Measurements from ENCODE around the gene ELN.

The ELN gene

DNA sequence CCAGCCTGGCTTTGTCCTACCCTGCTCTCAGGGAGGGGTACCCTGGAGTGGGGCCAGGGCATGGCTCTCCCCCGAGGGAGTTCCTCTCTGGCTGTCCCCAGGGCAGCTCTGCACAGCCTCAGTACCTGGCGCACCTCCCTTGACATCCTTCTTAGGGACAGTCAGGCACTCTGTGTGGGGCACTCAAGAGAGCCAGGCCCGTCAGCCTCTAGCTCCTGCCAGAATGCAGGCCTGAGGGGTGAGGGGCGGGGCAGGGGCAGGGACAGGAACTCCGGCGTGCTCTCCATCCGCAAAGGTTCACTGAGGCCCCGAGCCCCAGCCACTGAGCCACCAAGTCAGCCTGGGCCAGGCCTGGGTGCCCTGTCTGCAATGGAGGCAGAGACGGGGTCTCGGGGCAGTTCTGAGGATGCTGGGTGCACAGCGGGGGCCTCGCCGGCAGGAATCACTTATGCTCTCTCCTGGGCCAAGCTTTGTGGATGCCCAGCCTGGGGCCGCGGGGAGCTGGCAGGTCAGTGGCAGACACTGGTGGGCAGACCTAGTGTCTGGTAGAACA, 65.8 kb downstream of the ELN start:
- no peak for DNase-seq (ENCODE audit: low read depth)

DNA sequence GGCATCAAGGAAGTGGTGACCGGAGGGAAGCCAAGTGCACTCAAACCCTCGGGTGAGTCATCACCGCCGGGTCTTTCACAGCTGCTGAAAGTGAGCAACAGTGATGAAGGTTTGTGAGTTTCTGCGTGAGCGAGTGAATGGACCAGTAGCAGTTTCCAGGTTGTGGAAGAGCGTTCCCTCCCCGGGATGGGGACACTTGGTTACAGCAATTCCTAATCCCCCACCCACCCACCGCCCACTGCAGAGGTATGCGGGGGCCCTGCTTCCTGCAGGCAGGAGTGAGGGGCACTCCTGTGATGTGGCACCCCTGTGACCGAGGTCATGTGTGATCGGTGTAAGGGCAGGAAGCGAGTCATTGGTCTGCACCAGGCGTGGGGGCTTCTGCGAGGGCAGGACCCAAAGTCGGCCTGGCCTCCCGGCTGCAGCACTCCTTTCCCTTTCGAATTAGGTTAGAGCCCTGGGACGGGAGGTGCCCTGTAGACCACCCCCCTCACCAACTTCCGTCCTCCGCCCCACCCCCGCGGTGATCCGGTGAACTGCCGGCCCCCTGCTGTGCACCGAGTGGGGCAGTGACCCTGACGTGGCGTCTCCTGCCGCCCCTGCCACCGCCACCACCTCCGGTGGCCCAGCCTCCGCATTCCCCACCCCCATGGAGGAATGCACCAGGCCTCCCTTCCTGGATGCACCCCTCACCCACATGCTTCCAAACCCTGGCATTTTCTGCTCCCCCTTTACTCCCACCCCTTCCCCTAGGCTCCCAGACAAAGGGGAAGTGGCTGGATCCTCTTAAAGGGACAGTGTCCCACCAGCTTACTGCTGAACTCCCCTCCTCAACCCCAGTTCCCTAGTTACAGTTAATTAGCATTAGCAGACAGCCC, 66.5 kb downstream of the ELN start:
- DNase-seq (ENCODE audit: low read depth), result peak; percentile 68

DNA sequence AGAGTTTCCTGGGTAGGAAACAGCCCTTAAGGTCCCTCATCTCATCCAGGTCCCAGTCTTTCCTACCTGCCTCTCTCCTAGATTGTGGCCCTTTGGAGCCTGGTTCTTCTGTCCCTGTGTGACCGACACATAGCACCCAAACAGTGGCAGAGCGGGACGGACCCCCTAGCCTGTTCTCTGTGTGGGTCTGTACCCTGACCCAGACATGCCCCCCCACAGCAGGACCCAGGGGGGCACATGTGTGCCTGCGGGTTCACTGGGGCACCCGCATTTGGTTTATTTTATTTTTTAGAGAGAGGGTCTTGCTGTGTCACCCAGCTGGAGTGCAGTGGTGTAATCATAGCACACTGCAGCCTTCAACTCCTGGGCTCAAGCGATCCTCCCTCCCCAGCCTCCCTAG, 67.2 kb downstream of the ELN start:
- DNase-seq (ENCODE audit: low read depth), result no peak

DNA sequence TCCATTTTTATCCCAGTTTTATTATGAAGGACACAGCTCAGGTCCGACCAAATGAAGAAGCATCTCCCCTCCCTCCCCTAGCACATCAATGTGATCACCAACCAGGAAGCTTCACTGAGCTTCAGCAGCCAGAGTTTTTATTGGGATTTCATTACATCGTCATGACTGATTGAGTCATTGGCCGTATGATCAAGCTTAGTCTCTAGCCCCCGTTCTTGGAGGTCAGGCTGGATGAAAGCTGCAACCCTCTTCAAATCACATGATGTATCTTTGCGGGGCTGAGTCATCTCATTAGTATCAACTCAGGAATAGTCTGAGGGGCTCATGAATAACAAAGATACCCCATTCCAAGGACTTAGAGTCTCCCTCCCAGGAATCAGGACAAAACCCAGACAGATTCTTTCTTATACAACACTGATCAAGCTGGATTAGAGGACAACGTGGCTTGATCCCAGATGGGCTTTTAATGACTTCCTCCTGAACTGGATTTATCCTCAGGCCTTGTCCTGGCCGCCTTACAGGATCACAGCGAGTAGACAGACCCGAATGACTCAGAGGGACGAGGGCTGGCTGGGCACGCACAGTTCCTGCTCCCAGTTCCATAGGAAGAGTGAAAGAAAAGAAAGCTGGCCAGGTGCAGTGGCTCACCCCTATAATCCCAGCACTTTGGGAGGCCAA, 70.1 kb downstream of the ELN start:
- DNase-seq (ENCODE audit: low read depth), result no peak

DNA sequence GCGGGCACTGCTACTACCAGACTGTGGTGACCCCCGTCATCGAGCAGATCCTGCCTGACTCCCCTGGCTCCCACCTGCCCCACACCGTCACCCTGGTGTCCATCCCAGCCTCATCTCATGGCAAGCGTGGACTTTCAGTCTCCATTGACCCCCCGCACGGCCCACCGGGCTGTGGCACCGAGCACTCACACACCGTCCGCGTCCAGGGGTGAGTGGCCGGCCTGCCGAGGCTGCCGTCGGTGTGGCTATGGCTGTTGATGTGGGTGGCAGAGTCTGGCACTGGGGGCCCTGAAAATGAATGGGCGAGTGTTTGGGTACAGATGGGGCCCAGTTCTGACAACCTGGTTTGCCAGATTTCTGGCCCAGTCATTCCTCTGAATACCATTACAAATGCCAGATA, 71.1 kb downstream of the ELN start:
- no peak for DNase-seq (ENCODE audit: low read depth)

DNA sequence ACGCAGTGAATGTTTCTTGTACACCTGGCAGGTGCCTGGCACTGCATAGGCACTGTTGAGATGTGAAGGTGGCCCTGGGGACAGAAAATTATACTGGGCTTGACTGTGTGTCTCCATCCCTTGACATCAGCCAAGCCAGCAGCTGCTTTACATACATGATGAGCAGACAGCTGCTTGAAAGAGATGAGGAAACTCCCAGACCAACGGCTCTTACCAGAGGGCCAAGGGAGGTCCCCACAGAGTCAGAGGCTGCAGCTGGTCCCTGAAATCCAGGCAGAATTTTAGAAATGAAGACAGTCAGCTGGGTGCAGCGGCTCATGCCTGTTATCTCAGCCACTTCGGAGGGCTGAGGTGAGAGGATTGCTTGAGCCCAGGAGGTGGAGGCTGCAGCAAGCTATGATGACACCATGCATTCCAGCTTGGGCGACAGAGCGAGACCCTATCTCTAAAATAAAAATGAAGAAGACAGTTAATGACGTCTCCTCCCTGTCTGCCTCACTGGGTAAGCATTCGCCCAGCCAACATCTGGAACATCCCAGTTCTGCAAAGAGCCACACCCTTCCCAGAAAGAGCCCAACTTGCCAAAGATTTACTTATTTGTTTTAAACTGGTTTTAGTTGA, 73.2 kb downstream of the ELN start:
- DNase-seq (ENCODE audit: low read depth), result no peak

DNA sequence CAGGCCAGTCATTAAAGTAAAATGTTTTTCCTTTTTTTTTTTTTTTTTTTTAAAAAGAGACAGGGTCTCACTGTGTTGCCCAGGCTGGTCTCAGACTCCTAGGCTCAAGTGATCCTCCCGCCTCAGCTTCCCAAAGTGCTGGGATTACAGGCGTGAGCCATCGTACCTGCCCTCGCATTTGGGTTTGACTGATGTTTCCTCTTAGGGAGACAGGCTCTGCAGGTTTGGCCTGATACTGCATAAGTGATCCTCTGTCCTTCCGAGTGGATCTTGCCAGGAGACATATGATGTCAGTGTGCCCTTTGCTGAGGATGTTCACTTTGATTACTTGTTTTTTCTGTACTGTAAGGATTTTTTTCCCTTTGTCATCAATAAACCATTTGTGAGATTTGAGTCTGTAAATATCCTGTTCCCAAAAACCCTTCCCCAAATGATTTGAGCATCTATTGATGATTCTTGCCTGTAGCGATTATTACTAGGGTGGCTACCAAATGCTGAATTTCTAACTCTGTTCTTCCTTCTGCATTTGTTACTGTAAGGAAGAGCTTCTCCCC, 75.3 kb downstream of the ELN start:
- DNase-seq (ENCODE audit: low read depth), result no peak

DNA sequence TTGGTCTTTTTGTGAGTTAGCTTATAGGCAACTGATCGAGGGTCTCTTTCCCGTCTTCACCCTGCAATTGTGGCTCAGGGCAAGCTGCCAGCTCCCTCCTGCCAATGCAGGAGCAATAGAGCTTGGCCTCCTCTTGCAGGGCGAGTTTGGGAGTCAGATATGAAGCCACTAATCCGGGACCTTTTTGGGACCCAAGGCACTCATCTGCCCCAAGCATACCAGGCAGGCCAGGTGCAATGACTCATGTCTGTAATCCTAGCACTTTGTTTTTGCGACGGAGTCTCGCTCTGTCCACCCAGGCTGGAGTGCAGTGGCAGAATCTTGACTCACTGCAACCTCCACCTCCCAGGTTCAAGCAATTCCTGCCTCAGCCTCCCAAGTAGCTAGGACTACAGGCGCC, 76.7 kb downstream of the ELN start:
- DNase-seq (ENCODE audit: low read depth), result no peak

DNA sequence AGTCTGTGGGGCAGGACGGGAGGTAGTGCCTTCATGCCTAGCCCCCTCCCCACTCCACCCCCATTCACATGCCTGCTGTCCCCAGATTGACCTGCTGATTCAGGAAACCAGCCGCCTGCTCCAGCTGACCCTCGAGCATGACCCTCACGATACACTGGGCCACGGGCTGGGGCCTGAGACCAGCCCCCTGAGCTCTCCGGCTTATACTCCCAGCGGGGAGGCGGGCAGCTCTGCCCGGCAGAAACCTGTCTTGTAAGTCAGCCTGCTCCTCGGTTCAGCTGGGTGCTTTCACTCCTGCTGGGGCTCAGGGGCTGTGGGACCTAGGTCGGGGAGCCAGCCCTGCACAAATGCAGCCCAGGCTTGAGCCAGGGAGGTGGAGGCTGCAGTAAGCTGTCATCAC, 78.0 kb downstream of the ELN start:
- no peak for DNase-seq (ENCODE audit: low read depth)

DNA sequence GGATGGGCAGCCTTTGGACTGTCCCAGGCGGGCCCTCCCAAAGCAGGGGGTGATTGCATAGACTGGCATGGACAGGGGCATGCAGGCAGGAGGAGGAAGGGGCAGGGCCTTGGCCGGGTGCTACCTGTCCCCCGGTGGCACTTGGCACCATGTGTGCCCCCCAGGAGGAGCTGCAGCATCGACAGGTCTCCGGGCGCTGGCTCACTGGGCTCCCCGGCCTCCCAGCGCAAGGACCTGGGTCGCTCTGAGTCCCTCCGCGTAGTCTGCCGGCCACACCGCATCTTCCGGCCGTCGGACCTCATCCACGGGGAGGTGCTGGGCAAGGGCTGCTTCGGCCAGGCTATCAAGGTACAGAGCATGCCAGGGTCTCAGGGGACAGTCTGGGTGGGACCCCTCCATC, 78.9 kb downstream of the ELN start:
- no peak for DNase-seq (ENCODE audit: low read depth)

DNA sequence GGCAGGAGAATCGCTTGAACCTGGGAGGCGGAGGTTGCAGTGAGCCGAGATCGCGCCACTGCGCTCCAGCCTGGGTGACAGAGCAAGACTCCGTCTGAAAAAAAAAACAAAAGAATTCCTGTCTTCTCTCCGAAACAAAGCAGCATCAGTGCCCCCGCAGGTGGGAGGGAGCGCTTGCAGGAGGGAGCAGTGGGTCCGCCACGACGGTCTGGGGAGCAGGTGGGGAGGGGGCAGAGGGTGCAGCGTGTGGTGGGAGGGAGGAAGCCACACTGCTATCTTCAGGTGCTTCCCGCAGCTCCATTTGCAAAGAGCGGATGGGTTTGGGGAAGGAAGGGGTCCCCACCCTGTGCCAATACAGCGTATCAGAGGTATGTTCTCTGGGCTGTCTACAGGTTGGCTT, 87.4 kb downstream of the ELN start:
- no peak for DNase-seq (ENCODE audit: low read depth)

DNA sequence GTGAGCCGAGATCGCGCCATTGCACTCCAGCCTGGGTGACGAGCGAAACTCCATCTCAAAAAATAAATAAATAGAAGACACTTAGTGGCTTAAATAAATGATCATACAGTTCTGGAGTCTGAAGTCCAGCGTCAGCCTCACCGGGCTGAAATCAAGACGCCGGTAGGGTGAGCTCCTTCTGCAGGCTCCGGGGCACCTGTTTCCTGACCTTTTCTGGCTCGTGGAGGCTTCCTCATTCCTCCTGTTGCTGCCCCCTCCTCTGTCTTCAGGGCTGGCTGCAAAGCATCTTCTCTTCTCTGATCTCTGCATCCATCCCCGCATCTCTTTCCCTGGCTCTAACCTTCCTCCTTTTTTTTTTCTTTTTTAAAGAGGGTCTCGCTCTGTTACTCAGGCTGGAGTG, 88.4 kb downstream of the ELN start:
- no peak for DNase-seq (ENCODE audit: low read depth)

All from stimulated activated CD8-positive, alpha-beta memory T cell treated with anti-CD3 and anti-CD28 coated beads, Interleukin-4, amount 100 ng/mL, for 24 hours (primary cell).